NCI-H1694 (cell line): ENCODE data around the gene MYLK4.

Source experiments
- DNase-seq: peaks from one replicate; lab custom pipeline; 2025; lab: John Stamatoyannopoulos, UW

Gene MYLK4

DNA sequence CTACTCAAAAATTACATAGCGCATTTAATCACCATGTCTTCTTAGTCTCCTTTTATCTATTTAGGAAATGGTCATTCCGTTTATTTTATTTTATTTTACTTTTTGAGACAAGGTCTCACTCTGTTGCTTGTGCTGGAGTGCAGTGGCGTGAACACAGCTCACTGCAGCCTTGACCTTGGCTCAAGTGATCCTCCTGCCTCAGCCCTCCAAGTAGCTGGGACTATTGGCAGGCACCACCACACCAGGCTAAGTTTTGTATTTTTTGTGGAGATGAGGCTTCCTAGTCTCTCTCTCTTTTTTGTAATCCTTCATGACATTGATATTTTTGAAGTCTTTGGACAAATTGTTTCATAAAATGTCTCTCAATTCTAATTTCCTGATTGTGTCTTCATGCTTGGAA is 4.7 kb upstream of the MYLK4 start:
- no peak for DNase-seq

DNA sequence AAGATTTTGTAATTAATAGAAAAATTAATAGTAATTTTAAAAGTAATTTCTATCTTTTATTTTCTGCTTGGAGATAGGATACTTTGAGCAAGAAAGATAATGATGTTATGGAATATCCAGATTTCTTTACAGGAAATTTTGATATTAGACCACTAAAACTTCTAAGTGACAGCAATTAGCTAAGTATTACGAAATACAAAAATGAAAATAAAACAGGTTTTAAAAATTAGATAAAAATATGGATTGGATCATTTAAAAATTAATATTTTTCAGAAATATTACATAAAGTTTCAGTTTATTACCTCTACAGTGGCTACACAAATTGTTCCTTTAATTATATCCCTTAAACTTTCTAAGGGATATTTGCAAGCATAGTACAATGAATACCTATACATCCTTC is 4.2 kb upstream of the MYLK4 start:
- DNase-seq, result no peak

GRCh38 chr6:2754393-2754792 is 3.7 kb upstream of the MYLK4 start:
- DNase-seq, result no peak

DNA sequence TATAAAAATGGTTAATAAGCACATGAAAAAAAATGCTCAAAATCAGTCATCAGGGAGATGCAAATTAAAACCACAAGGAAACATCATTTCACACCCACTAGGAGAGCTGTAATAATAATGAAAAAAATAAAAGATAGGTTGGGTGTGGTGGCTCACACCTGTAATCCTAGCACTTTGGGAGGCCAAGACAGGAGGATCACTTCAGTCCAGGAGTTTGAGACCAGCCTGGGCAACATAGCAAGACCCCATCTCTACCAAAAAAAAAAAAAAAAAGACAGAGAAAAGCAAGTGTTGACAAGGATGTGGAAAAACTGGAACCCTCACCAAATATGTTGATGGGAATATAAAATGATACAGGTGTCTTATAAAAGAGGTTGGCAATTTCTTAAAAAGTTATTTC is 3.0 kb upstream of the MYLK4 start:
- no peak for DNase-seq

DNA sequence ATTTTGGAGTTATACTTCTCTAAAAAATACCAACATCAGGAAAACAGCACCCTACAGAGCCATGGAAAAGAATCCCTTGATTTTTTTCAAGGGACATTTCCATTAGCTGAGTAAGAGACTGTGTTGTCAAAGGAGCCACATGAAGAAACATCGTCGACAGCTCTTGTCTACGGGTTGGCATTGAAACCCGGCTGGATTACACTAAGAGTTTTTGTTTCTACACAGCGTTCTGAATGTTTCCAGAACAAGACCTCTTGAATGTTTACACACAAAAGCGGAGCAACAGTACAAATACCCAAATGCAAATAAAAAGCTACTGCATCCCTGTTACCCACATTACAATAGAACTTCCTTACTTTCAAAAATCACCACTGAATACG is 2.4 kb upstream of the MYLK4 start:
- no peak for DNase-seq

DNA sequence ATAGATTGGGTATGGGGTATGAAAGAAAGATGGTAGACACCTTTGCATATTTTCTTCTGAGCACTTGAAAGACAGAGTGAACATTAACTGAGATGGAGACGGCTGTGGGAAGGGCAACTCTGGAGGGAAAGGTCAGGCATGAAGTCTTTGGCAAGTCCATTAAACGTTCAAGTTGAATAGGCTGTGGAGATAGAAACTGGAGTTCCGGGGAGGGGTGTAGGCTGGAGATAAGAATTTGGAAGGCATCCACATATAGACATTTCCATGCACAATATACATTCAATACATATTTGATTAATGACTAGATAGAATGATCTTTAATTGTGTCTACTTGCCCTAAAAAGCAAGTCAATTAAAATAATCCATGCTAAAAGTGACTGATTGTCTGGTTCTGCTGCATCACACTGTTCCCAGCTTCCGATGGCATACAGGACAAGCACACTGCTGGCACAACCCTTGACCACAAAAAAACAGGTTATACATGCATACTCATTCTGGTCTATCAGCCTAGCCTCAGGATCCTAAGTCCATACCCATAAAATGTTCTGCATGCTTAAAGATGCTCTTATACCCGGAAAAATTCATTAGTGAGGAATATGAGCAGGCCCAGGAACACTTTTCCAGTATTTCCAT is 1.9 kb upstream of the MYLK4 start:
- no peak for DNase-seq

DNA sequence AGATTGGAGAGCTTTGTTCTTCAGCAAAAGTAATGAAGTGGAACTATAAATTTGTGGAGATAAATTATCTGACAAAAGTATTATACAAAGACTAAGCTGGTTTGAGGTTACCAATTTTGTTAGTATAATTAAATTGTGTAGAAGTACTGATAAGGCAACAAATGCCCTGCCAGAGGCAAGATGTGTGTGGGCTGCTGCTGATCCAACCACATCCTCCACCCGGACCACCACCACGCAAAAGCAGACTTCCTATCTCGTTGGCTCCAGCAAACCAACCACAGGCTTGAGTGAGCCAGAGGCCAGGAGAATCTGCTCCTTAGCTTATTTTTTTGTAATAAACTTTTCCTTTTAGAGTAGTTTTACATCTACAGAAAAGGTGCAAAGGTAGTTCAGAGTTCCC is 1.1 kb upstream of the MYLK4 start:
- no peak for DNase-seq

DNA sequence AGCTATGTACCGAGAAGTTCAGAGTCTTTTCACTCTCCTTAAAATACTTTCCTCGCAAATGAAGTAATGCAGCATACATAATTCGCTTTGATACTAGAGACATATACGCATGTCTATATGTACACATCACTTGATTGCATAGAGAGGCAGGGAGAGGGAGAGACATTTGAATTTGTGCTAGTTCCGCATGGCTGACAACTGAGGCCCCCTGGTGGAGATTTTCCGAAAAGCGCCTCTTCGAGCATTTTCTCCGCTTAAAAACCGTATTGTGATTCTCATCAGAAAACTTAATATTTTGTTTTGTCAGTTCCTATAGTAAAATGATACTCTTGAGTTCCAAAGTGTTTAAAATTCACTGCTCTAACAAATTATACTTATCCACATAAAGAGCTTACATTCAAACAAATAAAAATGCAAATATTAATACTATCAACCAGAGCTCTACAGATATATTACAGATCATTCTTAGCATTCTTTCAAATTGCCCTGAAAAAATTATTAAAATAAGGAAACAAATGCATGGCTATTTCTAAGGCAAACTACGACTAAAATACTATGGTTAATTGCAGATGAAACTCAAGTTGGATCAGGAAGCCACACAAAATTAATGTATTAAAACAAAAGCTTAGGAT is 637 bp downstream of the MYLK4 start:
- DNase-seq, result peak; percentile 61

- DNase-seq, result peak; percentile 14
These were observed 2.5 kb downstream of the MYLK4 start for GRCh38 chr6:2748183-2748582.

DNA sequence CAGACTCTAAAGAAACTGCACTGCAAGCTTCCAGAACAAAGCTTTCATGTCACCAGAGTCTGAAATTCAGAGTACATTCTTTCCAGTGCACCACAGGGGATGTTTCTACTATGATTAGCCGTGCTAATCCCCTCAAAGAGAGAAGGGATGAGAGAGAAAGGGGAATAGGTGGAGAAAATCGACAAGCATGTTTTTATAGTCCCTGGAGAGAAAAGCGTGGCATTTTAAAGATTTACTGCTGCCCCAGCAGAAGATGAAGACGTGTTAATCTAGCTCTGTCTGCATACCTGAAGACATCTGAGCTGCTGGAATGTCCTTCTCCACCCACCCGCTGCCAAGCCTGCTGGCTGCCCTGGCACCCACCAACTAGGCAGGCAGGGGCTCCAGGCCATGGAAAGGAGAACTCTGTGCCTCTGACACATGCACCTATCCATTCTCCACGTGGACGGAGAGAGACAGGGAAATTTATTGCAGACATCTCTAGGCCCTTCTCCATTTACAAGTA is 4.1 kb downstream of the MYLK4 start:
- DNase-seq, result no peak

GRCh38 chr6:2745246-2745645 is 5.5 kb downstream of the MYLK4 start:
- no peak for DNase-seq

DNA sequence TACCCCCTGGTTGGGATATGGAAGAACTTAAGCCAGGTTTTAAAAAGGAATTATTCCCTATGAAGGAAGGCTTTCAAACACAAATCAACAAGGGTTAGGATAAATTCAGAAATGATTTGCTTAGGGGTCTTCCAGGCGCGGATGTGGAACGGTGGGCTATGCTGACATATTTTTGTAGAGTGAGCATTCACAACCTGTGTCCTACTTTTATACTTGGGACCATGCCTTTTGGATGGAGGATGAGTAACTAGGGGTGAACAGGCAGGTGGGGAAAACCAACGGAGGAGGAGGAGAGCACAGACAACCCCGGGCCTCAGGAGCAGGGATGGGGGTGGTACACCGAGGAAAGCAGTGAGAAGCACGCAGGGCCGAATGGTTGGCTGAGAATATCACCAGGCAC is 5.9 kb downstream of the MYLK4 start:
- DNase-seq, result no peak

DNA sequence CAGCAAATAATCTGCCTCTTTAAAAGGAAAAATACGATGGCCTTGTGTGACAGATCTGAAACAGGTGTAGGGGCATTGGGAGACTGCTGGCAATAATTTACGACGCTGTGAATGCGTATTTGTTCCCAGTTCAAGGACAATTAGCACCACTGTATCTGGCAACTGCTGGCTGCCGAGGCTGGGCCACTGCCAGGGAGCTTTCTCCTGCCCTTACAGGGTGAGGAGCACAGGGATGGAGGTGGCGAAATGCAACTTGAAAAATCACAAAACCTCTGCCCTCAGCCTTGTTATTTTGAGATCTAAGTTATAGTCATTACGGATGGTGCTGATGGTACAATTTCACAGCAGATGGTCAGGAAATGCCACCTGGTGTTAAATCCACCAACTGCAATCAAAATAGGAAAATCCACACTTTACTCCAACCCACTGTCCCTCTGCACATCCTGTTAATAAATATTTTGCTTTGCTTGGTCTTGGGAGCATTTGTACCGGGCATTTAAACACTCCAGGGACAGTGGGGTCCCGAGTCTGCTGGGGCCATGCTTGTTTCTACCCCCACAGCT is 6.4 kb downstream of the MYLK4 start:
- peak; percentile 41 for DNase-seq

GRCh38 chr6:2743280-2744208 is 7.2 kb downstream of the MYLK4 start:
- no peak for DNase-seq

DNA sequence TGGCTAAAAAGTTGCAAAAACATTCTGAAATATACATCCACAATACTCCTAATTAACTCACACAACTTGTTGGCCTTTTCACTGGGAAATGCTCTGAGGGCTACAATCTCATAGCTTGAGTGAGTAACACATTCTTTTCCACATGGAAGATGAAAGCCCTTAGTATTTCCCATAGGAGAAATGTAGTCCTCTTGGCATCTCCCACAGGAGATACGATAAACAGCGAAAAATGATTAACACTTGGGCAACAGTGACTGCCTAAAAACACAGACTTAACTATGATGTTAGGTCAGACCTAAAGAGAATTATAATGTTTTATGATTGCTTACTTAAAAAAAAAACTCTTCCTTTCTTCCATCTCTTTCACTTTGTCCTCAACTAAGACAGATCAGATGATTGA is 9.0 kb downstream of the MYLK4 start:
- DNase-seq, result no peak

DNA sequence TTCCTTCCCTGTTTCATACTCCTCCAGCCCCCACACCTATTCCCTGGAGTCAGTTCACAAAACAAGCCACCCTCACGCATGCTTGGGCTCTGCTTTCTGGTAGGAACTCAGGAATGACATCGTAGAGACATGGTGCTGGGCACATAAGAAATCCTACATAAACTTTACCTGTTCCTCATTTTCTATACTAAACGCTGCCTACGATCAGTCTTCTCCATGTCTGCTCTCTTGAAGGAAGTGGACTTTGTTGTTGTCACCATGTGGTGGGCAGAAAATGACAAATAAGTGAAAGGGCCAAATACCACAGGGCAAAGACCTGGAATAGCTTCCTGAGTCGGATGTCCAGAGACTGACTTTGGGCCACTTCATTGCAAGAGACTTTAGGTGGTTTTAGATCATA is 10.1 kb downstream of the MYLK4 start:
- no peak for DNase-seq

DNA sequence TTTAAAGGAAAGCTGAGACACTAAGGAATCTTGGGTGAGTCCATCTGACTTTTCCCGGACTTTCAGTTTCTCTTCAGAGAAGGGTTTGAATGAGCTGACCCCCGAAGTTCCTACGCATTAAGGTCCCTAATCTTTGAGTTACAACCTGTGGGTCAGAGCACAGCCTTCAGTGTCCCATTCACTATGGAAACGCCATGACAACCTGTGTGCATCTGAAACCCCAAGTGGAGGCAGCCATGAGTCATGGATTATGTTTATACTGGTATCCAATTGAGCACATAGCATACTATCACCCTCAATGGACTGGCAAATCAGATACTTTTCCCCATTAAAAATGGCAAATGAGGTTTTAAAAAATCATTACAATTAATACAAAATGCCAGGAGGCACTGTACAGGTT is 11.4 kb downstream of the MYLK4 start:
- no peak for DNase-seq

DNA sequence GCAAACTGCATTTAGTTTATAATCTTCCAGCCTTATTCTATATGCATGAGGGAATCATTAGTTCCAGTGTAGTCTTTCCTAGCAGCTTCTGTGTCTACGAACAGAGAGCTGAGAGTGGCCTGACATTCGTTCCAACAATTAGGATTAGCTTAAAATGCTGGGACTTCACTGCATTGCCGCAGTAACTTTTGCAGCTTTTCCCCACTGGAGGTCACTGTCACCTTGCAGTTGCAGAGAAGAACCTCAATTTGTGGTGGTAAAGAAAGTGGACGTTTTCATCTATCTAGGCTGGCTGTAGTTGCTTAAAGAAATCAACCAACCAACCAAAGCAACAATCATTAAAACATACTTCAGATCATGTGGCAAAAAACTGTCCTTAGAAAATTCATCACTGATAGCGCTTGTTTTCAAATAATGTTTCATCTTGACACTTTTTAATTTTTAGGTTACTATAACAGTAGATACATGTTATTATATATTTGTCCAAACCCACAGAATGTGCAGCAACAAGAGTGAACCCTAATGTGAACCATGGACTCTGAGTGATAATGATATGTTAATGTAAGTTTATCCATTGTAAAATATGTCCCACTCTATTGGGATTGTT is 12.2 kb downstream of the MYLK4 start:
- peak; percentile 37 for DNase-seq

- no peak for DNase-seq
These were observed 12.8 kb downstream of the MYLK4 start for GRCh38 chr6:2737885-2738284.

DNA sequence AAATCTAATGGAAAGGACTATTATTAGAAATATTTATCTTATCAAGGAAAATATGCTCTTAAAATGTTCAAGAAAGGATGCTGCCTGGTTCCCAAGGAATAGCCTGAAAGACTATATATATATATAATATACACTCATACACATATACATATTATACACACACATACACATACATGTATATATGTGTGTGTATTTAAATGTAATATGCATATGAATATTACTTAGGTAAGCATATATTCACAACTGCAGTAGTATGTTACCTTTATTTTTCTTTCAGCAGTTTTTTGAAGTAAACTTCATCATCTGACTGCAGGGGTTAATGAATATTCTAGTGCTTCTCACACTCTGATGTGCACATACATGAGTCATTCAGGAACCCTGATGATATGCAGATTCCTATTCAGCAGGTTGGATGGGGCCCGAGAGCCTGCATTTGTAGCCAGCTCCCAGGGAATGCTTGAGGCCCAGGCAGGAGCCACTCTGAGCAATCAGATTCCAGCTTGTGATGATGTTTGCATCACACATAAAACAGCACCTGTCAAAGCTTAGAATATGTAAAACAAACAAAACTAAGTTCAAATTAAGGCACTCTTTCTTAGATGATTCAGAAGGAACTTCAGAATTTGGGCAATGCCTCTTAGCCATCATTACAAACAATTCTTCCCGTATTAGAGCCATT is 16.1 kb downstream of the MYLK4 start:
- DNase-seq, result no peak

GRCh38 chr6:2733736-2734480 is 16.8 kb downstream of the MYLK4 start:
- DNase-seq, result peak; percentile 10
